Stimulated activated CD4-positive, alpha-beta T cell treated with anti-CD3 and anti-CD28 coated beads, TNF-alpha, amount 100 ng/mL, for 24 hours (primary cell): Measurements from ENCODE around the gene FAM151A.

Experiments used
- DNase-seq, 3 experiments: peaks; one replicate each; pipeline ENCODE4 v3.0.0-alpha.2; 2020; ENCODE audit warnings: low read depth in 3 of 3

The FAM151A gene

GRCh38 chr1:54604051-54604450 lies 19.3 kb downstream of the FAM151A start:
- no peak for DNase-seq

- no peak for DNase-seq
These were observed 20.1 kb downstream of the FAM151A start for GRCh38 chr1:54603241-54603640.

GRCh38 chr1:54602554-54602953 lies 20.8 kb downstream of the FAM151A start:
- DNase-seq: no peak

- DNase-seq: no peak
These were observed 21.6 kb downstream of the FAM151A start for GRCh38 chr1:54601730-54602129.

GRCh38 chr1:54600947-54601721 lies 22.2 kb downstream of the FAM151A start:
- no peak for DNase-seq

- DNase-seq: no peak
These were observed 24.0 kb downstream of the FAM151A start for GRCh38 chr1:54599211-54599823.

GRCh38 chr1:54597455-54598030 lies 25.8 kb downstream of the FAM151A start:
- DNase-seq: no peak

GRCh38 chr1:54596756-54597155 lies 26.6 kb downstream of the FAM151A start:
- DNase-seq: no peak

- no peak for DNase-seq
These were observed 27.3 kb downstream of the FAM151A start for GRCh38 chr1:54595956-54596498.

GRCh38 chr1:54594463-54594862 lies 28.9 kb downstream of the FAM151A start:
- no peak for DNase-seq

GRCh38 chr1:54593571-54594160 lies 29.7 kb downstream of the FAM151A start:
- no peak for DNase-seq

GRCh38 chr1:54591127-54591756 lies 32.1 kb downstream of the FAM151A start:
- no peak for DNase-seq

GRCh38 chr1:54588377-54588776 lies 34.9 kb downstream of the FAM151A start:
- no peak for DNase-seq

GRCh38 chr1:54585181-54586066 lies 37.9 kb downstream of the FAM151A start:
- no peak for DNase-seq

GRCh38 chr1:54584575-54584974 lies 38.8 kb downstream of the FAM151A start:
- no peak for DNase-seq

GRCh38 chr1:54583871-54584270 lies 39.5 kb downstream of the FAM151A start:
- no peak for DNase-seq

- DNase-seq: no peak
These were observed 40.0 kb downstream of the FAM151A start for GRCh38 chr1:54583307-54583686.

- DNase-seq: no peak
These were observed 40.6 kb downstream of the FAM151A start for GRCh38 chr1:54582566-54583306.

- no peak for DNase-seq
These were observed 41.7 kb downstream of the FAM151A start for GRCh38 chr1:54581621-54582035.

- no peak for DNase-seq
These were observed 42.3 kb downstream of the FAM151A start for GRCh38 chr1:54580856-54581550.
